Activated naive CD4-positive, alpha-beta T cell treated with anti-CD3 and anti-CD28 coated beads for 36 hours (primary cell): ENCODE measurements around the gene SNCAIP. TPM values are rescaled to one million over a fixed set of nuclear protein-coding genes. Genes with fewer than 3 reads are reported as not detected.

Experiments
- CTCF ChIA-PET: fragments of 350-600 bp; sonication (Branson Sonifier 250); formaldehyde crosslinking; loops from one replicate; lab custom pipeline; 2021; ENCODE audit warnings: antibody characterized with exemption; lab: Charles Lee
- DNase-seq: peaks from one replicate; pipeline ENCODE4 v3.0.0-alpha.2; 2020
- H3K27ac Mint-ChIP-seq: one replicate; pipeline ENCODE4 v1.8.0; 2021; ENCODE audit warnings: mild to moderate bottlenecking, mixed read lengths
- H3K27me3 Mint-ChIP-seq: one replicate; pipeline ENCODE4 v1.8.0; 2021; ENCODE audit warnings: low read depth, mixed read lengths
- H3K36me3 Mint-ChIP-seq: one replicate; pipeline ENCODE4 v1.8.0; 2021; ENCODE audit warnings: low read depth, mixed read lengths
- H3K4me1 Mint-ChIP-seq: one replicate; pipeline ENCODE4 v1.8.0; 2021; ENCODE audit warnings: low read depth, mixed read lengths
- H3K4me3 Mint-ChIP-seq: one replicate; pipeline ENCODE4 v1.8.0; 2021; ENCODE audit warnings: mild to moderate bottlenecking, moderate library complexity, mixed read lengths
- H3K9me3 Mint-ChIP-seq: one replicate; pipeline ENCODE4 v1.8.0; 2021; ENCODE audit warnings: mixed read lengths
- intact Hi-C: fragments of 100-400 bp; cut with micrococcal nuclease; formaldehyde crosslinking; loops from one replicate; pipeline ENCODE4 v1.15.1; 2023
- total RNA-seq, 2 experiments: library from RNA; stranded (reverse); gene quantifications; one replicate each; pipeline ENCODE4 v1.2.3, GENCODE V29; 2021

The SNCAIP gene
- total RNA-seq, 2 experiments from 2014 or later, result not detected

DNA sequence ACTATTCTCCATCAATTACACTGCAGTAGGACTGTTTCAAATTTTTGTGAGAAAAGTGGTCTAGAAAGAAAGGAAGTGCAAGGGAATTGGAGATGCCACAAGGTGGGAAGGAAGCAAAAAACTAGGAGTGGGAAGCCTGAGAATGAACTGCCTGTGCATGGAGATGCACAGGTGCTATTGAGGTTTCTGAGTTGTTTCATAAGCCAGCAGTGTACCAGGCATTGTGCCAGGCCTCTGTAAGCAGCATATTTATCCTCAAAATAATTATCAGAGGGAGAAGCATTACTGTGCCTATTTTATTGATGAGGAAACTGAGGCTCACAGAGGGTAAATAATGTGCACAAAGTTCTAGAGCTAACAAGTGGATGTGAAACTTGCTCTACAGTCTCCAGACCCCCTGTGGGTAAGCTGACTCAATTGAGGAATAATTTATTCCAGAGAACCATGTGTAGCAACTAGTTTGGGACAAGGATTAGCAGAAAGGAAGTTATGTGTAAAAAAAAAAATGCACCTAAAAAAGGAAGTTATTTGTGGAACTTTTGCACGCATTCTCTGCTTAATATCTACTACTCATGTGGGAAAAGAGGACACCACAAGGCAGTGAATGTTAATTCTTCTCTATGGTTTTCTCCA is 96.7 kb downstream of the SNCAIP start:
- H3K27ac Mint-ChIP-seq, result no peak overlapping the region
- no peaks in the 10 kb centered on the region for H3K36me3 Mint-ChIP-seq

DNA sequence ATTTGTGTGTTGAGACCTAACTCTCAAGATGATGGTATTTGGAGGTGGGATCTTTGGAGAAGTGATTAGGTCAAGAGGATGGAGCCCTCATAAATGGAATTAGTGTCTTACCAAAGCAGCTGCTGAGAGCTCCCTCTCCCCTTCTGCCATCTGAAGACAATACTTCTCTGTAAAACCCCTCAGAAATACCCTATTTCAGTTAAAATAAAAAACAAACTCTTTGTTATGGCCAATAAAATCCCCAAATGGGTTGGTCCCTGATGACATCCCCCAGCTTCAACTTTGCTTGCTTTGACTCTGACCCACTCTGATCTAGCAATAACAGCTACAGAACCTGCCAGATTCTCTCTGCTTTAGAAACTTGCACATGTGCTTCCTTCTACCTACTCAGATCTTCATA is 100.9 kb downstream of the SNCAIP start:
- DNase-seq, result no peak
- Mint-ChIP-seq H3K4me1 (no peaks in the 10 kb centered on the region), H3K27ac (no peak overlapping the region), H3K9me3 (no peaks in the 10 kb centered on the region), H3K27me3 (no peaks in the 10 kb centered on the region), H3K4me3 (no peak overlapping the region), H3K36me3 (no peaks in the 10 kb centered on the region)
- intact Hi-C loops, result no loop called here
- CTCF ChIA-PET, result no interaction called here

More for the DNA sequence above, 96.7 kb downstream of the SNCAIP start:
- Mint-ChIP-seq H3K9me3 (no peaks in the 10 kb centered on the region), H3K4me3 (no peak overlapping the region), H3K27me3 (no peaks in the 10 kb centered on the region), H3K4me1 (no peaks in the 10 kb centered on the region)
- CTCF ChIA-PET, result no interaction called here
- no peak for DNase-seq
- intact Hi-C loops, result no loop called here

DNA sequence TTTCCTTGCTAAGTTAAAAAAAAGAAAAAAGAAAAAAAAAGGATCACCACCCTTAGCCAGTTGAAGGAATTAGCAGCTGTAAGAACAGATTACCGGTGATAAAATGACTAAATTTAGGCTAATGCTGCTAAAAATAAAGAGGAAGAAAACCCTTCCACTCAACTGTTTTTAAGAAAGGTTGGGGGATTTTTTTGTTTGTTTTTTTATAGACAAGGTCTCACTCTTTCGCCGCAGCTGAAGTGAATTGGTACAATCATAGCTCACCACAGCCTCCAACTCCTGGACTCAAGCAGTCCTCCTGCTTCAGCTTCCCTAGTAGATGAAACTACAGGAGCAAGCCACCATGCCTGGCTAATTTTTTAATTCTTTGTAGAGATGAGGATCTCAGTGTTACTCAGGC is 101.7 kb downstream of the SNCAIP start:
- intact Hi-C loops, result no loop called here
- Mint-ChIP-seq H3K27ac (no peak overlapping the region), H3K4me1 (no peaks in the 10 kb centered on the region), H3K9me3 (no peaks in the 10 kb centered on the region), H3K27me3 (no peaks in the 10 kb centered on the region), H3K36me3 (no peaks in the 10 kb centered on the region), H3K4me3 (no peak overlapping the region)
- DNase-seq, result no peak
- CTCF ChIA-PET, result no interaction called here

DNA sequence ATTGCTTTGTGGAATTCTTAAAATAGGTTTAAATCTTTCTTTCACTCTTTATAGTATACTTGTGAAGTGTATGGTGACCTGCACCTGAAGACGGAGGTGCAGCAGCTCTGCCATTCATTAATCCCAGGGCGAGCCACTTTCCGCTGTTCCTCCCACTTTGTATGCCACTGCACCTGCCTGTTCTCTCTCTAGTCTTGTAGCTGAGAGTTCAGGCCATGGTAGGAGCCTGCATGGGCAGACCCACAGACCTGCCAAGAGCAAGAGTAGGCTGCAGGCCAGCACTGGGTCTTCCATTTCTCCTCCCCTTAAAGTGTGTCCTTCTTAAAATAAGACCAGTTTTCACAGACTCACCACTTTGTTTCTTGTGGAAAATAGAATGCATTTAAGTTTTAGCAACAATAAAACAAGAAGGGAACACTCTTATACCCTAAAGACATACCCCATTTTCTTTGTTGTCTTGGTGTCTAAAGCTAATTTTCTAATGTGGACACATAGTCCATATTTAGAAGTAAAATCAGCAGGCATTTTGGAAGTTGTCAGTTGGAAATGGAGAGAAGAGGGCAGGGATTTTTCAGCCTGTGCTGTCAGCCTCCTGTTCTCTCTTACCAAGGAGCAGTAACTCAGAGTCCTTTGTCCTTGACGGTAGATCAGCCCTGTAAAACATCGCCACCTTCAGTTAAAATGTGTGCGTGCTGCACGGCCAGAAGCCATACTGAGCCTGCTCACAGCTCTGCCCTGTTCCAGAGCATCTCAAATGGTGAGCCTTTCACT is 103.2 kb downstream of the SNCAIP start:
- no peaks in the 10 kb centered on the region for H3K36me3 Mint-ChIP-seq
- H3K4me1 Mint-ChIP-seq, result no peaks in the 10 kb centered on the region
- no peak overlapping the region for H3K4me3 Mint-ChIP-seq
- no peaks in the 10 kb centered on the region for H3K9me3 Mint-ChIP-seq
- peak; percentile 26 for DNase-seq
- intact Hi-C loops, result loop anchor here (1.0 kb wide), 1 partner anchor 222 kb away; no protein-coding TSS in a partner anchor
- CTCF ChIA-PET, result no interaction called here
- H3K27me3 Mint-ChIP-seq, result no peaks in the 10 kb centered on the region
- H3K27ac Mint-ChIP-seq, result no peak overlapping the region

DNA sequence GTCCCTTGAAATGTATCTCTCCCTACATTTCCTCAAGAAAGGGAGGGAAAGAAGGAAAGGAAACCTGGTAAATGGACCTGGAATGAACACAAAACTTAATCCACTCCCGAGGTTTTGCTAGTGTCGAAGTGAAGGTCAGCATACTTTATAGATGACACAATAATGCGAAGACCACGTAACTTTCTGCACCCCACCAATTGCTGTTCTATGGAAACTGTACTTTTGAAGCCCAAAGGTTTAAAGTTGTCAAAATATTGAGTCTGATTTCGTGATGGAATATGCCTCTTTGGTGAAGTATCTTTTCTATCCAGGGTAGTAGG is 103.7 kb downstream of the SNCAIP start:
- intact Hi-C loops, result loop anchor here (1.0 kb wide), 1 partner anchor 222 kb away; no protein-coding TSS in a partner anchor
- no peak for DNase-seq
- Mint-ChIP-seq H3K27me3 (no peaks in the 10 kb centered on the region), H3K4me3 (no peak overlapping the region), H3K27ac (no peak overlapping the region), H3K9me3 (no peaks in the 10 kb centered on the region), H3K4me1 (no peaks in the 10 kb centered on the region), H3K36me3 (no peaks in the 10 kb centered on the region)
- CTCF ChIA-PET, result no interaction called here

DNA sequence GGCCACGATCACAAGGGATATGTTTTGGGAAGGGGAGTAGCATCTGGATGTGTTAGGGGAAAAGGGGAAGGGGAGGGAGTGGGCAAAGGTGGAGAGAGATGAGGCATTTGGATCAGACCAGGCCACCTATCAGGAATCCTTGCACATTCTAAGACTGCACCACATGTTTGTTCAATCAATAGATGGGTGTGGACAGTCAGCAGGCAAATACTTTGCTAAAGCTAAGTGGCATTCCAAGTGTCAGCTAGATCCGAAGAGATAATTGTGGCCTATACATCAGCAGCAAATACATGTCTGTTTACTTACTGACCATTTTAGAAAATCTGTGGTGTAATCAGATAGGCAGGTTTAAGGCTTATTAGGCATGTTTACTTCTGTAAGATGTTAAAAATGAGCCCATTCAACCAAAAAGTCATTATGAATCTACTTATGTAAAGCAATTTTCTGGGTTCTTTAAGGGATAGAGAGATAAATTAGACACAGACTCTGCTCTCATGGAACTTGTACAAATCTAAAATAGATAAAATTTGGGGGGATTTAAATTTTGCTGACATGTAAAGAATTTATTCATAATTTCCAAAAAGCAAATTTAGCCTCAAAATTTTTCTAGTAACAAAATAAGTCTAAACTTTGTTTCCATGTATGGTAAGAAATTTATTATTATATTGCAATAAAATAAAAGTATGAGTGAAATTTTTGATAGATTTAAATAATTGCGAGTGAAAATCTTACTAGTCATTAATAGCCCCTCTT is 107.3 kb downstream of the SNCAIP start:
- CTCF ChIA-PET, result no interaction called here
- intact Hi-C loops, result no loop called here

DNA sequence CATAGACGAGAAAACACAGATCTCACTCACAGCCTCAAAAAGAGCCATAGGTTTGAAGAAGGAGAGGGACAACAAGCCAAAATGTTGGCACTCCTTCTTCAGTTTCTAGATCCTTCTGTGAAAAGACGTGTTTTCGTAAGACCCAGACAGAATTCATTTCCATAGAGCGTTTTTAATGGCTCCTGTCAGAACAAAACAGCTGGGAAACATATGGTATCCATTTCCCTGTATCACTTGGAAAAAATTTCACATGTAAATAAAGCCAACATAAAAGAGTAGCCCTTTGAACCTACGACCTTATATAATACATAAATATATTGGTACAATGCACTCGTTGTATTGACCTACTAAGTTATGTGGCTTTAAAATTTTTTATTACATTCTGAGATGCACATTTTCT is 108.1 kb downstream of the SNCAIP start:
- Mint-ChIP-seq H3K9me3 (no peaks in the 10 kb centered on the region), H3K27me3 (no peaks in the 10 kb centered on the region)
- CTCF ChIA-PET, result no interaction called here

More for the DNA sequence above, 107.3 kb downstream of the SNCAIP start:
- no peak overlapping the region for H3K4me3 Mint-ChIP-seq
- no peaks in the 10 kb centered on the region for H3K9me3 Mint-ChIP-seq
- no peaks in the 10 kb centered on the region for H3K36me3 Mint-ChIP-seq
- no peak for DNase-seq
- H3K4me1 Mint-ChIP-seq, result no peaks in the 10 kb centered on the region
- no peak overlapping the region for H3K27ac Mint-ChIP-seq
- H3K27me3 Mint-ChIP-seq, result no peaks in the 10 kb centered on the region

DNA sequence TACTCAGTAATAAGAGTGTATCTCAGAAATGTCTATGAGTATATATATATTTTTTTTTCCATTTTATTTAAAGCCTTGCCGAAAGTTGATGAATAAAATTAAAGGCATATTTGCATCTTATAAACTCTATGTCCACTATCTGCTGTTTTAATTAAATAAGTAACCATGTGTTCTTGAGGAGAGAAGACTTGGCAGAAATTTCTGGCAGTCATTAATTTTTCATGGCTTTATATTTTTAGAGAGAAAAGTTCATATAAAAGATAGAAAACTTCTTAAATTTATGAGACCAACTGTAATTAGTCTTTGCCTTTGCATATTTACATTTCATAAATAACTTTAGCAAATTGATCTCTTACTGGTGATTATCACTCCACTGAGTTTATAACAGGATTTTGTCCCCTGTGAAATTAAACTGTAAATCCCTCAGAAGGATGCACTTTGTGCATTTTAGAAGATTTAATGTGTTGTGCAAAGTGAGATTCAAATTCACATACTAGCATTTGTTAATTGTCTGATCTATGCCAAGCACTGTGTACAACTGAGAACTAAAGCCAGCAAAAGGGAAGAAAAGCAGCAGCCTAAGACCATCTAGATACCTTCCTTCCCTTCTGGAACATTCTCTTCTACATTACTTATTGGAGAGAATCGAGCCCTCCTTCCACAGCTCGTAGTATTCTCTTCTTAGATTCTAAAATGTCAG is 108.7 kb downstream of the SNCAIP start:
- intact Hi-C loops, result no loop called here
- Mint-ChIP-seq H3K4me3 (no peak overlapping the region), H3K36me3 (no peaks in the 10 kb centered on the region), H3K4me1 (no peaks in the 10 kb centered on the region), H3K27me3 (no peaks in the 10 kb centered on the region), H3K27ac (no peak overlapping the region), H3K9me3 (no peaks in the 10 kb centered on the region)
- CTCF ChIA-PET, result no interaction called here
- no peak for DNase-seq

More for the DNA sequence above, 108.1 kb downstream of the SNCAIP start:
- Mint-ChIP-seq H3K27ac (no peak overlapping the region), H3K36me3 (no peaks in the 10 kb centered on the region), H3K4me3 (no peak overlapping the region), H3K4me1 (no peaks in the 10 kb centered on the region)
- intact Hi-C loops, result no loop called here
- DNase-seq, result no peak

DNA sequence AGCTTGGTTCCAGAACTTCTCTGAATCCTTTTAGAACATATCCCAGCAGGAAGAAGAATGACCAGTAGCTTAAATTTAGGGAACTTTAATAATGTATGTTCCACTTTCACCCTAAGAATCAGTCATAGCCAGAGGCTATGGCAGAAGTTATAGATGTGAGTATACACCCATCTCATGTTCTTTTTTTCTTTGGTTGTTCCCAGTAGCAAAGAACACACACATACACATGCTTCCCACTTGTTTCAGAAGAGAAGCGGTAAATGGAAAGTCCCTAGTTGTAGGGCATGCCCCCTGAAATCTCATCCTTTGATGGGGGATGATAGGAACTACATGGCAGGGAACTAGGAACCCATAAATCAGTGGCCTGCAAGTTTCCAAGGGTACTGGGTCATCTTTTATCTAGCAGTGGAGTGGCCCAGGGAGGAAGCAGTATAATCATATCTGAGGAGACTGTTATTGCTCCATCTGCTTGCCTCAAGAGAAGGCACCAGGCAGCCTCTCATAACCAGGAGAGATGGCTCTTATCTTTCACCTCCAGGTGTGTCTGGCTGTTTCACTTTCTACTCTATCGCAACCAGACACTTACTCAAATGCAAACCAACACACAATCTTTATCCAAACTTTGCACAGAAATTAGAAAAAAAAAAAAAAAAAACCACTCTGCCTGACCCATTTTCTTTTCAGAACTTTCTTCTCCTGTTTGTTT is 109.5 kb downstream of the SNCAIP start:
- no peaks in the 10 kb centered on the region for H3K36me3 Mint-ChIP-seq
- CTCF ChIA-PET, result no interaction called here

DNA sequence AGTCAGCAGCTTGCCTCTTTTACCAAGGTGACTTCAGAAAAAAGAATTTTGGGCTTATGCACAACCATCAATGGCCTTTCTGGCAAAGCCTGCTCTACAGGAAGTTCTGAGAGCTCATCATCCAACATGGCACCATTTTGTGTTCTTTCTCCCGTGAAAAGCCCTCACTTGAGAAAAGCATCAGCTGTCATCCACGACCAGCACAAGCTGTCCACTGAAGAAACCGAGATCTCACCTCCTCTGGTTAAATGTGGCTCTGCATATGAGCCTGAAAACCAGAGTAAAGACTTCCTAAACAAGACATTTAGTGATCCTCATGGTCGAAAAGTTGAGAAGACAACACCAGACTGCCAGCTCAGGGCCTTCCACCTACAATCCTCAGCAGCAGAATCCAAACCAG is 111.2 kb downstream of the SNCAIP start:
- Mint-ChIP-seq H3K4me3 (no peak overlapping the region), H3K36me3 (no peaks in the 10 kb centered on the region), H3K27me3 (no peaks in the 10 kb centered on the region), H3K27ac (no peak overlapping the region), H3K9me3 (no peaks in the 10 kb centered on the region), H3K4me1 (no peaks in the 10 kb centered on the region)
- intact Hi-C loops, result no loop called here
- CTCF ChIA-PET, result no interaction called here
- no peak for DNase-seq

More for the DNA sequence above, 109.5 kb downstream of the SNCAIP start:
- H3K4me3 Mint-ChIP-seq, result no peak overlapping the region
- intact Hi-C loops, result no loop called here
- H3K9me3 Mint-ChIP-seq, result no peaks in the 10 kb centered on the region
- H3K27me3 Mint-ChIP-seq, result no peaks in the 10 kb centered on the region
- no peak for DNase-seq
- H3K4me1 Mint-ChIP-seq, result no peaks in the 10 kb centered on the region
- no peak overlapping the region for H3K27ac Mint-ChIP-seq

DNA sequence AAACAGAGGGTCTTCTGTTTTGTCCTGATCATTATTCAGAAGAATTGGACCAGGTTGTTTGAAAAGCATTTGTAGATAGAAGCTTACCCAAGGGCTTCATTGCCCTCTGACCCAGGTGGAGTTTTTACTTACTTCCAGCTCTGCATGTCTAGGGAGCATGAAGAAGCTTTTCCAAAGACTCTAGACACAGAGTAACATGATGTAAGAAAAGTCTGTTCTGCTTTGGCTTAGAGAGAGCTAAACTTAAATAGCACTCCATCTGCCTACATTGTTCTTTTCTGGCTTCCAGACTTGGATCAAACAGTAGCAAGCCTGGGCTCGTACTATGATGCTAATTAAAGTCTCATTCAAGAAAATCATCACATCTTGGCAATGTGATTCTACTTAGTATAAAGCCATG is 112.1 kb downstream of the SNCAIP start:
- intact Hi-C loops, result no loop called here
- H3K4me3 Mint-ChIP-seq, result no peak overlapping the region
- no peaks in the 10 kb centered on the region for H3K4me1 Mint-ChIP-seq
- no peaks in the 10 kb centered on the region for H3K9me3 Mint-ChIP-seq
- H3K27ac Mint-ChIP-seq, result no peak overlapping the region
- CTCF ChIA-PET, result no interaction called here
- no peaks in the 10 kb centered on the region for H3K36me3 Mint-ChIP-seq
- no peak for DNase-seq
- no peaks in the 10 kb centered on the region for H3K27me3 Mint-ChIP-seq

DNA sequence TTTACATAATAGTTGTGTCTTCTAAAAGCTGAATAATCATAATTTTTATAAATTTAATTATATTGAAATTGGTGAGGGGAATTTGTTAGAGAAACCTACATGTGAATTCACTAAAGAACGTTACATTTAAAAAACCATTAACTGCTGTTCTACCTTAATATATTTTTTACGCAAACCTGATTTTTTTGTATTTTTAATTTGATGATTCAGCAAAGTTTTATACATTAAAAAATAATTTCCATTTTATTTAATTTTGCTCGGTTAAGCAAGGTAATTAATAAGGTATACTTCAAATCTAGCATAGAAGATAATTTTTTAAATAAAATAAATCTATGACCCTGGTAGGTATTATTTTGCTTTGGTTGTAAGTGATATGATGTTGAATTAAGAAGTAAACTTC is 114.3 kb downstream of the SNCAIP start:
- CTCF ChIA-PET, result no interaction called here
- intact Hi-C loops, result no loop called here
- Mint-ChIP-seq H3K4me3 (no peak overlapping the region), H3K4me1 (no peaks in the 10 kb centered on the region), H3K9me3 (peaks cover 1% of the 10 kb centered on the region), H3K27ac (no peak overlapping the region), H3K36me3 (no peaks in the 10 kb centered on the region), H3K27me3 (no peaks in the 10 kb centered on the region)
- DNase-seq, result no peak
